K562 (cell line): ENCODE data around the gene PRPF6. TPM values are rescaled to one million over a fixed set of nuclear protein-coding genes. Genes with fewer than 3 reads are reported as not detected.

ENCODE experiments used
- ARID4B ChIP-seq: sonication (generic); formaldehyde crosslinking; IDR thresholded peaks from 2 replicates; pipeline ENCODE4 v1.8.0; 2022; ENCODE audit warnings: mild to moderate bottlenecking, missing genetic modification reagents
- E4F1 ChIP-seq: fragments of 250-450 bp; sonication (Bioruptor Pico); IDR thresholded peaks from 2 replicates; pipeline ENCODE4 v1.5.0; 2021; ENCODE audit warnings: mild to moderate bottlenecking, borderline replicate concordance
- ESRRA ChIP-seq: fragments of 450-650 bp; IDR thresholded peaks from 2 replicates; pipeline ENCODE4 v1.6.1; 2014; ENCODE audit warnings: low read depth, mild to moderate bottlenecking, moderate library complexity, borderline replicate concordance
- FIP1L1 ChIP-seq: fragments of 200-400 bp; formaldehyde crosslinking; IDR thresholded peaks from 2 replicates; pipeline ENCODE4 v1.6.1; 2018; ENCODE audit warnings: mild to moderate bottlenecking, low read depth, low read length; ENCODE audit not compliant: poor library complexity, severe bottlenecking
- FOXM1 ChIP-seq, 2 experiments: fragments of 450-650 bp in 1 of 2; sonication (generic) in 1 of 2; formaldehyde crosslinking in 1 of 2; IDR thresholded peaks; 2 replicates each; pipeline versions ENCODE4 v1.6.1 to v1.9.0; 2017 to 2022; ENCODE audit warnings: low read depth in 2 of 2, mild to moderate bottlenecking in 2 of 2, missing genetic modification reagents in 1 of 2, moderate library complexity in 1 of 2
- GATAD2B ChIP-seq: fragments of 450-650 bp; IDR thresholded peaks from 2 replicates; pipeline ENCODE4 v1.6.1; 2017; ENCODE audit warnings: mild to moderate bottlenecking, borderline replicate concordance
- KAT7 ChIP-seq: sonication (generic); formaldehyde crosslinking; IDR thresholded peaks from 2 replicates; pipeline ENCODE4 v1.8.0; 2022; ENCODE audit warnings: missing genetic modification reagents, mild to moderate bottlenecking, borderline replicate concordance
- MAZ ChIP-seq, 2 experiments: fragments of 450-650 bp in 1 of 2; sonication (generic) in 1 of 2; formaldehyde crosslinking; IDR thresholded peaks in 1 of 2; conservative IDR thresholded peaks in 1 of 2; 2 replicates each; pipeline versions ENCODE4 v1.4.0 to v1.5.0; 2020; ENCODE audit warnings: mild to moderate bottlenecking in 1 of 2, missing genetic modification reagents in 1 of 2
- STAG1 ChIP-seq: sonication (generic); formaldehyde crosslinking; IDR thresholded peaks from 2 replicates; pipeline ENCODE4 v1.5.0; 2020; ENCODE audit warnings: missing genetic modification reagents, borderline replicate concordance
- ZBTB2 ChIP-seq: fragments of 450-650 bp; IDR thresholded peaks from 2 replicates; pipeline ENCODE4 v1.6.1; 2016; ENCODE audit warnings: antibody characterized with exemption
- ZBTB8A ChIP-seq: fragments of 450-650 bp; IDR thresholded peaks from 2 replicates; pipeline ENCODE4 v1.6.1; 2018; ENCODE audit warnings: mild to moderate bottlenecking, moderate library complexity; ENCODE audit not compliant: partially characterized antibody
- ZKSCAN3 ChIP-seq: fragments of 250-450 bp; sonication (Bioruptor Pico); IDR thresholded peaks from 2 replicates; pipeline ENCODE4 v1.4.0; 2020
- ZNF224 ChIP-seq: sonication (generic); formaldehyde crosslinking; IDR thresholded peaks from 2 replicates; pipeline ENCODE4 v1.8.0; 2022; ENCODE audit warnings: mild to moderate bottlenecking, missing genetic modification reagents
- ZNF431 ChIP-seq: sonication (generic); formaldehyde crosslinking; IDR thresholded peaks from 2 replicates; pipeline ENCODE4 v1.8.0; 2022; ENCODE audit warnings: mild to moderate bottlenecking, missing genetic modification reagents
- ZNF644 ChIP-seq: fragments of 200-800 bp; sonication (Bioruptor generic); IDR thresholded peaks from 2 replicates; pipeline ENCODE4 v1.6.1; 2016; ENCODE audit warnings: low read depth, missing genetic modification characterization, missing compliant biosample characterization
- ZNF766 ChIP-seq: fragments of 200-800 bp; sonication (Bioruptor generic); conservative IDR thresholded peaks from 2 replicates; pipeline ENCODE4 v1.6.1; 2016; ENCODE audit warnings: missing genetic modification characterization, missing compliant biosample characterization
- polyA plus RNA-seq, 8 experiments: library from polyadenylated mRNA; depleted of rRNA in 4 of 8; stranded (reverse) in 5 of 8; unstranded in 3 of 8; fragments of >200 nt; fragmentation: Nextera tagmentation in 2 of 8; fragmentation: Illumina TruSeq in 1 of 8; extraction: Ambion mirVana in 2 of 8; extraction: Trizol in 1 of 8; gene quantifications; 2 replicates each; pipeline versions ENCODE4 v1.2.1 to v1.2.3, GENCODE V29; 2011 to 2014; ENCODE audit warnings: inconsistent platforms in 1 of 8, missing spikeins in 1 of 8
- total RNA-seq, 7 experiments: library from RNA; depleted of rRNA in 6 of 7; stranded (reverse); fragments of >200 nt in 6 of 7; fragmentation: Illumina TruSeq in 2 of 7; extraction: Trizol in 2 of 7; gene quantifications; 2 replicates each; pipeline versions ENCODE4 v1.2.1 to v1.2.3, GENCODE V29; 2011 to 2021; ENCODE audit warnings: low replicate concordance in 1 of 7

PRPF6 gene
- total and polyA plus RNA-seq, 9 of the 15 experiments (the other 6 are each of a cell fraction or from before 2014, with no cell fraction given): 4.2 to 83.2 (median 59.9) TPM

- TF ChIP-seq ARID4B (CRISPR knock-in tag) (peak; percentile 89), ZNF644 (no peak), FOXM1 (IDR thresholded peaks at IDR 0.05; ENCODE audit: low read depth) (no peak), FOXM1 (CRISPR knock-in tag; IDR thresholded peaks at IDR 0.05; ENCODE audit: low read depth) (peak; percentile 33; the same call in 1 of the 2 replicates), ZNF431 (CRISPR knock-in tag) (peak; percentile 85; the same call in 1 of the 2 replicates), ESRRA (peak; percentile 32), ZNF224 (CRISPR knock-in tag) (0 out of 2 replicates have a peak, but pooled peaks have one; percentile 54), FIP1L1 (peak; percentile 93), ZBTB2 (peak; percentile 32; the same call in 1 of the 2 replicates), KAT7 (peak; percentile 58; the same call in 1 of the 2 replicates), MAZ (CRISPR knock-in tag; conservative IDR thresholded peaks at IDR 0.05 in 1 of 2, IDR thresholded peaks at IDR 0.05 in 1 of 2) (peak; percentile 67 to 75), ZNF766 (no peak), ZKSCAN3 (CRISPR knock-in tag) (no peak), GATAD2B (peak; percentile 78), E4F1 (CRISPR knock-in tag) (no peak), ZBTB8A (no peak), STAG1 (CRISPR knock-in tag) (peak; percentile 46; the same call in 1 of the 2 replicates)
Observed at GRCh38 chr20:64038565-64039292, 57.8 kb downstream of the PRPF6 start (continued).
